Fibroblast of mammary gland (primary cell): Measurements from ENCODE around the gene CTDP1.

Experiments
- DNase-seq: peaks from one replicate; pipeline ENCODE4 v3.0.0-alpha.2; 2010; ENCODE audit warnings: low read depth
- H3K4me3 ChIP-seq: 2 replicates; pipeline ENCODE4 v1.5.1; 2011; ENCODE audit warnings: low read depth, mild to moderate bottlenecking, low read length, moderate library complexity; ENCODE audit not compliant: control insufficient read depth
- CTCF ChIP-seq: conservative IDR thresholded peaks from 2 replicates; pipeline ENCODE4 v1.5.1; 2011; ENCODE audit warnings: low read depth, low read length, inconsistent platforms; ENCODE audit not compliant: control insufficient read depth, insufficient read depth

The CTDP1 gene

GRCh38 chr18:79707239-79707638 lies 27.6 kb downstream of the CTDP1 start:
- DNase-seq, result no peak
- no peak overlapping the region for H3K4me3 ChIP-seq
- no peak for TF ChIP-seq CTCF

- no peak for DNase-seq
- H3K4me3 ChIP-seq, result no peak overlapping the region
- no peak for TF ChIP-seq CTCF
These were observed 28.1 kb downstream of the CTDP1 start for GRCh38 chr18:79707671-79708070.

- TF ChIP-seq CTCF, result no peak
- DNase-seq, result no peak
- no peak overlapping the region for H3K4me3 ChIP-seq
These were observed 28.8 kb downstream of the CTDP1 start for GRCh38 chr18:79708412-79708811.

- TF ChIP-seq CTCF, result no peak
- DNase-seq, result no peak
- H3K4me3 ChIP-seq, result no peak overlapping the region
These were observed 32.7 kb downstream of the CTDP1 start for GRCh38 chr18:79712206-79712857.

- TF ChIP-seq CTCF, result no peak
- H3K4me3 ChIP-seq, result no peak overlapping the region
- DNase-seq, result no peak
These were observed 33.7 kb downstream of the CTDP1 start for GRCh38 chr18:79713341-79713740.

- no peak overlapping the region for H3K4me3 ChIP-seq
- no peak for DNase-seq
- no peak for TF ChIP-seq CTCF
These were observed 35.1 kb downstream of the CTDP1 start for GRCh38 chr18:79714531-79715240.

- no peak overlapping the region for H3K4me3 ChIP-seq
- no peak for TF ChIP-seq CTCF
- no peak for DNase-seq
These were observed 35.7 kb downstream of the CTDP1 start for GRCh38 chr18:79715280-79715679.
